Breast epithelium (tissue), 3 donors: Measurements from ENCODE around the gene MYEOV.

ENCODE experiments used
- POLR2A ChIP-seq: fragments of 450-650 bp; IDR thresholded peaks from one replicate; pipeline ENCODE4 v1.6.1; 2016; ENCODE audit warnings: antibody characterized with exemption, mild to moderate bottlenecking, moderate library complexity
- TF ChIP-seq, protein P1 (sequence below), 3 donors: fragments of 450-650 bp; IDR thresholded peaks; one replicate each; pipeline ENCODE4 v1.5.1; 2016 to 2017; ENCODE audit warnings: antibody characterized with exemption in 3 of 3, mild to moderate bottlenecking in 3 of 3, moderate library complexity in 3 of 3

DNA sequence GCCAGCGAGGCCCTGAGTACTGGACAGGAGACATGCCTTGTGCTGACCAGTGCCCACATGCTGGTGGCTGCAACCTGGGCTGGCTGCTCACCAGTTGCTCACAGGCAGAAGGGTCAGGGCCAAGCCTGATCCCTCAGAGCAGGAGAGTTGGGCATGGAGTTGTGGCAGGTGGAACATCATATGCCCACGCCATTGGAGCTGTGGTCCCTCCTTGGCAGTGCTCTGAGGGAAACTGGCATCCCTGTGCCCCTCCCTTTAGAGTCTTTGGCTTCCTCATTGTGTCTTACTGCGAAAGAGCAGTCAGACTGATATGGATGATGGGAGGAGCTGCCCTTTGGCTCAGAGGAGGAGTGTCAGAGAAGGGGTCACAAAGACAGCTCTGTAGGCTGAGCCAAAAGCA is 3.1 kb upstream of the MYEOV start:
- TF ChIP-seq, protein P1, sequence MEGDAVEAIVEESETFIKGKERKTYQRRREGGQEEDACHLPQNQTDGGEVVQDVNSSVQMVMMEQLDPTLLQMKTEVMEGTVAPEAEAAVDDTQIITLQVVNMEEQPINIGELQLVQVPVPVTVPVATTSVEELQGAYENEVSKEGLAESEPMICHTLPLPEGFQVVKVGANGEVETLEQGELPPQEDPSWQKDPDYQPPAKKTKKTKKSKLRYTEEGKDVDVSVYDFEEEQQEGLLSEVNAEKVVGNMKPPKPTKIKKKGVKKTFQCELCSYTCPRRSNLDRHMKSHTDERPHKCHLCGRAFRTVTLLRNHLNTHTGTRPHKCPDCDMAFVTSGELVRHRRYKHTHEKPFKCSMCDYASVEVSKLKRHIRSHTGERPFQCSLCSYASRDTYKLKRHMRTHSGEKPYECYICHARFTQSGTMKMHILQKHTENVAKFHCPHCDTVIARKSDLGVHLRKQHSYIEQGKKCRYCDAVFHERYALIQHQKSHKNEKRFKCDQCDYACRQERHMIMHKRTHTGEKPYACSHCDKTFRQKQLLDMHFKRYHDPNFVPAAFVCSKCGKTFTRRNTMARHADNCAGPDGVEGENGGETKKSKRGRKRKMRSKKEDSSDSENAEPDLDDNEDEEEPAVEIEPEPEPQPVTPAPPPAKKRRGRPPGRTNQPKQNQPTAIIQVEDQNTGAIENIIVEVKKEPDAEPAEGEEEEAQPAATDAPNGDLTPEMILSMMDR (IDR thresholded peaks at IDR 0.05): no peak
- TF ChIP-seq POLR2A: no peak
